SU-DHL-6 (cell line): Measurements from ENCODE around the gene ARRDC1.

Experiments used
- CTCF ChIP-seq: fragments of 200-600 bp; sonication (generic); IDR thresholded peaks from one replicate; pipeline ENCODE4 v1.5.1; 2017; ENCODE audit warnings: antibody characterized with exemption, mild to moderate bottlenecking, low read length, moderate library complexity; ENCODE audit not compliant: insufficient read depth, poor library complexity, severe bottlenecking
- EZH2phosphoT487 ChIP-seq: fragments of 200-600 bp; sonication (generic), shearing (Covaris generic); conservative IDR thresholded peaks from 2 replicates; pipeline ENCODE4 v1.6.1; 2018; ENCODE audit warnings: mild to moderate bottlenecking, antibody characterized with exemption, low read length, moderate library complexity, mixed read lengths

- TF ChIP-seq CTCF (no peak), EZH2phosphoT487 (no peak)
These were observed 42.9 kb downstream of the ARRDC1 start for GRCh38 chr9:137648396-137648795.
